GM19238 (cell line): ENCODE results near the gene CFAP65.

Source experiments
- DNase-seq: peaks from one replicate; pipeline ENCODE4 v3.0.0; 2011; ENCODE audit warnings: low spot score; ENCODE audit not compliant: insufficient read length

The CFAP65 gene

GRCh38 chr2:219031005-219031738, 10.1 kb downstream of the CFAP65 start:
- no peak for DNase-seq

GRCh38 chr2:219030177-219030940, 11.0 kb downstream of the CFAP65 start:
- no peak for DNase-seq

GRCh38 chr2:219029829-219030165, 11.5 kb downstream of the CFAP65 start:
- peak; percentile 64 for DNase-seq

GRCh38 chr2:219028996-219029828, 12.1 kb downstream of the CFAP65 start:
- DNase-seq: no peak

- DNase-seq: no peak
Observed at GRCh38 chr2:219028141-219028540, 13.2 kb downstream of the CFAP65 start.

GRCh38 chr2:219027511-219028055, 13.7 kb downstream of the CFAP65 start:
- DNase-seq: no peak

GRCh38 chr2:219026946-219027345, 14.4 kb downstream of the CFAP65 start:
- DNase-seq: no peak

- no peak for DNase-seq
Observed at GRCh38 chr2:219025637-219026585, 15.4 kb downstream of the CFAP65 start.

- DNase-seq: no peak
Observed at GRCh38 chr2:219024059-219024458, 17.3 kb downstream of the CFAP65 start.

GRCh38 chr2:219023045-219023605, 18.2 kb downstream of the CFAP65 start:
- no peak for DNase-seq

GRCh38 chr2:219022616-219023015, 18.7 kb downstream of the CFAP65 start:
- DNase-seq: no peak

GRCh38 chr2:219022041-219022440, 19.3 kb downstream of the CFAP65 start:
- no peak for DNase-seq

- no peak for DNase-seq
Observed at GRCh38 chr2:219021591-219021990, 19.7 kb downstream of the CFAP65 start.

GRCh38 chr2:219020604-219021365, 20.5 kb downstream of the CFAP65 start:
- no peak for DNase-seq

GRCh38 chr2:219019436-219019835, 21.9 kb downstream of the CFAP65 start:
- no peak for DNase-seq

- no peak for DNase-seq
Observed at GRCh38 chr2:219018726-219019125, 22.6 kb downstream of the CFAP65 start.

- DNase-seq: no peak
Observed at GRCh38 chr2:219018286-219018685, 23.0 kb downstream of the CFAP65 start.

- no peak for DNase-seq
Observed at GRCh38 chr2:219017201-219017931, 23.9 kb downstream of the CFAP65 start.

- DNase-seq: no peak
Observed at GRCh38 chr2:219016721-219017120, 24.6 kb downstream of the CFAP65 start.
